Suprapubic skin (tissue), 4 donors: ENCODE data around the gene COG4. TPM values are rescaled to one million over a fixed set of nuclear protein-coding genes. Genes with fewer than 3 reads are reported as not detected.

Experiments used
- DNase-seq, 2 donors: peaks; one replicate each; pipeline ENCODE4 v3.0.0-alpha.2; 2019; ENCODE audit warnings: low spot score in 2 of 2
- H3K27ac ChIP-seq: fragments of 200-600 bp; sonication (generic); one replicate; pipeline ENCODE4 v1.5.1; 2019
- H3K27me3 ChIP-seq: fragments of 200-600 bp; sonication (generic); one replicate; pipeline ENCODE4 v1.5.1; 2019
- H3K36me3 ChIP-seq: fragments of 200-600 bp; sonication (generic); one replicate; pipeline ENCODE4 v1.5.1; 2019
- H3K4me1 ChIP-seq: fragments of 200-600 bp; sonication (generic); one replicate; pipeline ENCODE4 v1.5.1; 2019
- H3K4me3 ChIP-seq: fragments of 200-600 bp; sonication (generic); one replicate; pipeline ENCODE4 v1.5.1; 2019; ENCODE audit warnings: mild to moderate bottlenecking
- H3K9me3 ChIP-seq: fragments of 200-600 bp; sonication (generic); one replicate; pipeline ENCODE4 v1.5.1; 2019
- CTCF ChIP-seq, 2 donors: fragments of 200-600 bp in 1 of 2; fragments of 450-650 bp in 1 of 2; sonication (generic) in 1 of 2; IDR thresholded peaks; one replicate each; pipeline ENCODE4 v1.5.1; 2016 to 2019; ENCODE audit warnings: antibody characterized with exemption in 2 of 2, mild to moderate bottlenecking in 1 of 2, moderate library complexity in 1 of 2
- EP300 ChIP-seq: sonication (generic); formaldehyde crosslinking; IDR thresholded peaks from one replicate; pipeline ENCODE4 v1.6.1; 2017; ENCODE audit warnings: antibody characterized with exemption
- POLR2A ChIP-seq, 2 donors: fragments of 450-650 bp; IDR thresholded peaks; one replicate each; pipeline ENCODE4 v1.6.1; 2017; ENCODE audit warnings: antibody characterized with exemption in 2 of 2, mild to moderate bottlenecking in 2 of 2, moderate library complexity in 2 of 2
- POLR2AphosphoS5 ChIP-seq, 3 donors: sonication (generic); formaldehyde crosslinking; IDR thresholded peaks; one replicate each; pipeline ENCODE4 v1.6.1; 2017; ENCODE audit warnings: antibody characterized with exemption in 3 of 3
- WGBS: methylation state at CpG from one replicate; pipeline ENCODE4 v1.1.5; 2018; 5-methylcytosine and 5-hydroxymethylcytosine counted together
- total RNA-seq, 4 donors: library from RNA; depleted of rRNA; stranded (reverse); fragments of >200 nt; gene quantifications; one replicate each; pipeline ENCODE4 v1.1.0, GENCODE V29; 2016

The COG4 gene
- total RNA-seq, 4 donors from 2014 or later: 35.0 to 59.9 (median 48.2) TPM

GRCh38 chr16:70496513-70496912, 26.8 kb downstream of the COG4 start:
- 97% methylated on average over 6 of the region's 6 CpGs for WGBS
- no peak for DNase-seq
- no peak overlapping the region for H3K4me3 ChIP-seq
- H3K27ac ChIP-seq: no peak overlapping the region
- no peaks in the 10 kb centered on the region for H3K27me3 ChIP-seq
- H3K9me3 ChIP-seq: no peaks in the 10 kb centered on the region
- no peaks in the 10 kb centered on the region for H3K4me1 ChIP-seq
- TF ChIP-seq POLR2AphosphoS5 (IDR thresholded peaks at IDR 0.05) (no peak), EP300 (no peak), CTCF (IDR thresholded peaks at IDR 0.05) (no peak), POLR2A (IDR thresholded peaks at IDR 0.05) (no peak)
- H3K36me3 ChIP-seq: peaks cover 83% of the 10 kb centered on the region

DNA sequence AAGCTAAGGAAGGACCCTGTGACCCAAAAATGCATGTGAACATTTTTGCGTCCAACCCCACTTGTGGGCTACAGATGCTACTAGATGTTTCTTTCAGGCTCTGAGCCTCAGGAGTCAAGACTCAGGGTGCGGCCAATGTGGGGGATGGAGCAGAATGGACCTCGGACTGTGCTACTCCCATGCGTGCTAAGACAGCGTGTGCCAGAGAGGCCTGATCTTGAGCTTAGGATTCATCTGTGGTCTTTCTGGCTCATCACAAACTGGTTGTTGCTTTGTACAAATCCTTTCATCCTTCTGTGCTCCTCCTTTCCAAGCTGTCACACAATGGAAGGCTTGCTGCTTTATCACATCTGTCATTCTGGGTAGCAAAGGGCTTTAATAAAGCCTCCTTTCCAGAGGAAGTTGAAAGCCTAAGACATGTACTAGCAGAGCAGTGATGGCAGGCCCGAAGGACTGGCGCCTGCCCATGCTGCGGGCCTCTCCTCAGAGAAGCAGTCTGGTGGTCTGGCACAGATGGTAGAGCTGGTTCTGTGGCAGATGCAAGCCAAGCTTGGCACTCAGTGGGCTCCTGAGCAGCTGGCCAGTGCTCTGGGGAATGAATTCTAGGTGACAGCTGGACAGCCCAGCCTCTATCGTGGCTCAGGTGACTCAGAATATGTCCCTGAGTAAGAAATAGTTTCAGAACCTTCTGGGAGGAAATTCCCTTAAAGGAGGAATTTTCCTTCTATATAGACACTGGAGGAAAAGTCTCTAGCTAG, 27.8 kb downstream of the COG4 start:
- H3K4me1 ChIP-seq: no peaks in the 10 kb centered on the region
- no peak overlapping the region for H3K27ac ChIP-seq
- no peaks in the 10 kb centered on the region for H3K9me3 ChIP-seq
- no peaks in the 10 kb centered on the region for H3K27me3 ChIP-seq
- DNase-seq: no peak
- 91% methylated on average over 9 of the region's 9 CpGs for WGBS
- peaks cover 79% of the 10 kb centered on the region for H3K36me3 ChIP-seq
- TF ChIP-seq POLR2AphosphoS5 (IDR thresholded peaks at IDR 0.05) (no peak), EP300 (no peak), POLR2A (IDR thresholded peaks at IDR 0.05) (no peak), CTCF (IDR thresholded peaks at IDR 0.05) (no peak)
- H3K4me3 ChIP-seq: no peak overlapping the region

GRCh38 chr16:70494777-70495176, 28.6 kb downstream of the COG4 start:
- Histone ChIP-seq H3K9me3 (no peaks in the 10 kb centered on the region), H3K27ac (no peak overlapping the region), H3K4me1 (no peaks in the 10 kb centered on the region), H3K36me3 (peaks cover 79% of the 10 kb centered on the region), H3K4me3 (no peak overlapping the region), H3K27me3 (no peaks in the 10 kb centered on the region)
- TF ChIP-seq EP300 (no peak), CTCF (IDR thresholded peaks at IDR 0.05) (no peak), POLR2AphosphoS5 (IDR thresholded peaks at IDR 0.05) (no peak), POLR2A (IDR thresholded peaks at IDR 0.05) (no peak)
- 89% methylated on average over 2 of the region's 2 CpGs for WGBS
- DNase-seq: no peak

DNA sequence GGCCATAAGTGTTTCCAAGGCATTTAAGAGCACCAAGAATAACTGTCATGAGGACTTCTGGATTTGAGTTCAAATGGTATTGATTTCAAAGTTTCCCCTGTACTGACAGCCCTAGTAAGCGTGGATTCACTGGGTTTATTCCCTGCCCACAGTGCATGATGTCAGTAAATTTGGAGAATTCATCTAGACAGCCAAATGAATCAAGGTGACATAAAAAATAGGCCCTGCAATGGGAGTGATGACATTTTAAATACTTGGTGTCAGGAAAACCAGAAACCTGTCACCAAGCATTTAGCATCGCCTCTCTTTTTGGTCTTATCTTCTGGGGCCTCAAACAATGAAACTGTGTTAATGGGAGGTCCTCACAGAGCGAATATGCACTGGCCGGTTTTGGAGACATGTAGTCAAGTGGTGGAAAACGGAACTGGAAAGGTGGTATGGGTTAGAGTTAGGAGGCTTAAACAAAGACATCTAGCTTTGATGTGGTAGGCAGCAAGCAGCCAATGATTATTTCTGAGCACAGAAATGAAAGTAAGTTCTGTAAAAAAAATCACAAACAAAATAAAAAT, 29.1 kb downstream of the COG4 start:
- Histone ChIP-seq H3K4me1 (no peaks in the 10 kb centered on the region), H3K27ac (no peak overlapping the region), H3K4me3 (no peak overlapping the region), H3K9me3 (no peaks in the 10 kb centered on the region), H3K36me3 (peaks cover 79% of the 10 kb centered on the region), H3K27me3 (no peaks in the 10 kb centered on the region)
- WGBS: 95% methylated on average over 5 of the region's 5 CpGs
- TF ChIP-seq EP300 (no peak), POLR2A (IDR thresholded peaks at IDR 0.05) (no peak), CTCF (IDR thresholded peaks at IDR 0.05) (no peak), POLR2AphosphoS5 (IDR thresholded peaks at IDR 0.05) (no peak)
- DNase-seq: no peak

- TF ChIP-seq POLR2AphosphoS5 (IDR thresholded peaks at IDR 0.05) (no peak), CTCF (IDR thresholded peaks at IDR 0.05) (no peak), EP300 (no peak), POLR2A (IDR thresholded peaks at IDR 0.05) (no peak)
- Histone ChIP-seq H3K4me1 (no peaks in the 10 kb centered on the region), H3K4me3 (no peak overlapping the region), H3K27me3 (no peaks in the 10 kb centered on the region), H3K36me3 (peaks cover 81% of the 10 kb centered on the region), H3K27ac (no peak overlapping the region), H3K9me3 (no peaks in the 10 kb centered on the region)
- 88% methylated on average over 3 of the region's 3 CpGs for WGBS
- no peak for DNase-seq
These were observed 29.6 kb downstream of the COG4 start for GRCh38 chr16:70493802-70494201.
